ENCODE results near the gene NKX3-2.

DNA sequence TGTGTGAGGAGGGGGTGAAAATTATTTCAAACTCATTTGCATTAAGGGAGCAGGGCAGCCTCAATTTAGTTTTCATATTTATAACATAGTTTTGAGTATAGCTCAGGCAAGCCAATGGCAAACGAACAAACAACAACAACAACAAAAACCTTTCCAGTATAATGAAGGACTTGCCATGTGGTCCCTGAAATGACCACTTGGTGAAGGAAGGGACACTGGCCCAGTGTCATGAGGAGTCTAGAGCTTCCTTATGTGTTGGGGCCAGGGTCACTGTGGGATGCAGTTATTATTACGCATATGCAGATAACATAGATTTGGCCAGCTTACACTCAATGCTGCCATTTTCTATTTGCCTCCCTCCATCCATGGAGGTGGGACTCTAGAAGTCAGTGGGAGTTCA is 23.3 kb downstream of the NKX3-2 start:
- no peak for TF ChIP-seq RFX5 (IDR thresholded peaks at IDR 0.05; ENCODE audit: low read depth, low read length)
- TF ChIP-seq POLR2A (IDR thresholded peaks at IDR 0.05; ENCODE audit: low read depth, low read length) = no peak
- TF ChIP-seq, protein P1, sequence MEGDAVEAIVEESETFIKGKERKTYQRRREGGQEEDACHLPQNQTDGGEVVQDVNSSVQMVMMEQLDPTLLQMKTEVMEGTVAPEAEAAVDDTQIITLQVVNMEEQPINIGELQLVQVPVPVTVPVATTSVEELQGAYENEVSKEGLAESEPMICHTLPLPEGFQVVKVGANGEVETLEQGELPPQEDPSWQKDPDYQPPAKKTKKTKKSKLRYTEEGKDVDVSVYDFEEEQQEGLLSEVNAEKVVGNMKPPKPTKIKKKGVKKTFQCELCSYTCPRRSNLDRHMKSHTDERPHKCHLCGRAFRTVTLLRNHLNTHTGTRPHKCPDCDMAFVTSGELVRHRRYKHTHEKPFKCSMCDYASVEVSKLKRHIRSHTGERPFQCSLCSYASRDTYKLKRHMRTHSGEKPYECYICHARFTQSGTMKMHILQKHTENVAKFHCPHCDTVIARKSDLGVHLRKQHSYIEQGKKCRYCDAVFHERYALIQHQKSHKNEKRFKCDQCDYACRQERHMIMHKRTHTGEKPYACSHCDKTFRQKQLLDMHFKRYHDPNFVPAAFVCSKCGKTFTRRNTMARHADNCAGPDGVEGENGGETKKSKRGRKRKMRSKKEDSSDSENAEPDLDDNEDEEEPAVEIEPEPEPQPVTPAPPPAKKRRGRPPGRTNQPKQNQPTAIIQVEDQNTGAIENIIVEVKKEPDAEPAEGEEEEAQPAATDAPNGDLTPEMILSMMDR (conservative IDR thresholded peaks at IDR 0.05; ENCODE audit: low read depth, low read length) = no peak
- no peak for TF ChIP-seq BHLHE40 (IDR thresholded peaks at IDR 0.05; ENCODE audit: low read depth, low read length)
